Endothelial cell of umbilical vein (primary cell): ENCODE results near the gene PRCD. TPM values are rescaled to one million over a fixed set of nuclear protein-coding genes. Genes with fewer than 3 reads are reported as not detected.

Experiments used
- BruUV-seq: library from RNA; stranded (reverse); fragments of 400-500 nt; replicated peaks from 2 replicates; lab custom pipeline; 2021; lab: Mats Ljungman, UMichigan
- CTCF ChIA-PET: fragments of 300-600, 350-600 bp; sonication (Branson Sonifier 250); formaldehyde crosslinking; loops from one replicate; lab custom pipeline; 2021; ENCODE audit warnings: antibody characterized with exemption, inconsistent platforms; lab: Charles Lee
- POLR2A ChIA-PET: fragments of 300-600, 350-600 bp; sonication (Branson Sonifier 250); formaldehyde crosslinking; loops from one replicate; lab custom pipeline; 2021; ENCODE audit warnings: antibody characterized with exemption, inconsistent platforms; lab: Charles Lee
- DNase-seq: peaks from one replicate; pipeline ENCODE4 v3.0.0-alpha.2; 2011; ENCODE audit warnings: low read depth, low spot score
- FAIRE-seq: peaks from 2 replicates; lab custom pipeline; 2011; peaks lifted over from hg19 to GRCh38; lab: Jason Lieb, UNC
- H2AFZ ChIP-seq: 2 replicates; pipeline ENCODE4 v1.6.0; 2012; ENCODE audit warnings: low read depth, low read length, control low read depth, inconsistent platforms
- H3K27ac ChIP-seq: 2 replicates; pipeline ENCODE4 v1.5.1; 2011; ENCODE audit warnings: low read depth, mild to moderate bottlenecking, control low read depth, low read length, moderate library complexity; ENCODE audit not compliant: insufficient read depth
- H3K27me3 ChIP-seq, 2 experiments: 2 replicates each; pipeline versions ENCODE4 v1.6.0 to v1.6.1; 2011; ENCODE audit warnings: low read length in 2 of 2, mixed read lengths in 1 of 2; ENCODE audit not compliant: control insufficient read depth in 2 of 2, insufficient read depth in 2 of 2
- H3K36me3 ChIP-seq, 2 experiments: 2 replicates in 1 of 2; 3 replicates in 1 of 2; pipeline ENCODE4 v1.5.1; 2011; ENCODE audit warnings: low read length in 2 of 2, mild to moderate bottlenecking in 1 of 2, moderate library complexity in 1 of 2; ENCODE audit not compliant: control insufficient read depth in 2 of 2, insufficient read depth in 2 of 2; ENCODE audit errors: extremely low read depth in 1 of 2
- H3K4me1 ChIP-seq: 3 replicates; pipeline ENCODE4 v1.5.1; 2011; ENCODE audit warnings: mild to moderate bottlenecking, low read length; ENCODE audit not compliant: control insufficient read depth, insufficient read depth; ENCODE audit errors: extremely low read depth
- H3K4me2 ChIP-seq: 2 replicates; pipeline ENCODE4 v1.6.1; 2011; ENCODE audit warnings: low read length, control low read depth, mixed read lengths; ENCODE audit not compliant: insufficient read depth
- H3K4me3 ChIP-seq, 3 experiments: fragments of 200-600 bp in 1 of 3; sonication (generic), shearing (Covaris generic) in 1 of 3; replicated peaks in 1 of 3; 2 replicates each; pipeline ENCODE4 v1.5.1; 2011 to 2016; ENCODE audit warnings: control low read depth in 3 of 3, low read length in 3 of 3, mild to moderate bottlenecking in 2 of 3, inconsistent platforms in 1 of 3, low read depth in 1 of 3, moderate library complexity in 1 of 3; ENCODE audit not compliant: insufficient read depth in 1 of 3
- H3K79me2 ChIP-seq: 2 replicates; pipeline ENCODE4 v1.6.0; 2012; ENCODE audit warnings: low read length, inconsistent platforms; ENCODE audit not compliant: control insufficient read depth, insufficient read depth
- H3K9ac ChIP-seq: replicated peaks from 2 replicates; pipeline ENCODE3; 2011; ENCODE audit warnings: low read length, control low read depth; ENCODE audit not compliant: insufficient read depth; ENCODE audit errors: extremely low read depth
- H3K9me1 ChIP-seq: replicated peaks from 3 replicates; pipeline ENCODE4 v1.6.0; 2011; ENCODE audit warnings: mild to moderate bottlenecking, low read length; ENCODE audit not compliant: control insufficient read depth, insufficient read depth; ENCODE audit errors: extremely low read depth
- H3K9me3 ChIP-seq: replicated peaks from 2 replicates; pipeline ENCODE4 v1.5.1; 2012; ENCODE audit warnings: low read length, inconsistent platforms; ENCODE audit not compliant: control insufficient read depth, insufficient read depth
- H4K20me1 ChIP-seq: replicated peaks from 2 replicates; pipeline ENCODE3; 2011; ENCODE audit warnings: mild to moderate bottlenecking, low read length; ENCODE audit not compliant: control insufficient read depth, insufficient read depth; ENCODE audit errors: extremely low read depth
- EZH2 ChIP-seq: IDR thresholded peaks from 2 replicates; pipeline ENCODE4 v1.6.1; 2012; ENCODE audit warnings: borderline replicate concordance, low read depth, mild to moderate bottlenecking, moderate library complexity, low read length, inconsistent platforms; ENCODE audit not compliant: severe bottlenecking
- FOS ChIP-seq: IDR thresholded peaks from 2 replicates; pipeline ENCODE4 v1.6.1; 2011; ENCODE audit warnings: mild to moderate bottlenecking, low read length, moderate library complexity, borderline replicate concordance; ENCODE audit not compliant: insufficient read depth
- GATA2 ChIP-seq: IDR thresholded peaks from 2 replicates; pipeline ENCODE4 v1.7.0; 2011; ENCODE audit warnings: low read depth, mild to moderate bottlenecking, moderate library complexity, mixed read lengths, low read length; ENCODE audit not compliant: insufficient read length, insufficient read depth
- POLR2A ChIP-seq: IDR thresholded peaks from 2 replicates; pipeline ENCODE4 v1.6.1; 2012; ENCODE audit warnings: low read depth, mild to moderate bottlenecking, control low read depth, low read length
- POLR2AphosphoS5 ChIP-seq: IDR thresholded peaks from 2 replicates; pipeline ENCODE4 v1.6.1; 2012; ENCODE audit warnings: low read depth, mild to moderate bottlenecking, control low read depth, low read length, moderate library complexity; ENCODE audit not compliant: insufficient read depth
- dilution Hi-C: fragments of 300-500 bp; cut with MboI; formaldehyde crosslinking; loops from one replicate; pipeline ENCODE4 v1.15.0; 2019; ENCODE audit warnings: low sequenced_read_pairs; ENCODE audit not compliant: extremely low pct_ligation_motif_present
- intact Hi-C: fragments of 100-400 bp; cut with micrococcal nuclease; formaldehyde crosslinking; loops from one replicate; pipeline ENCODE4 v1.10.0; 2022
- polyA plus RNA-seq, 4 experiments: library from polyadenylated mRNA; depleted of rRNA in 3 of 4; stranded (reverse) in 3 of 4; unstranded in 1 of 4; fragments of >200 nt; gene quantifications; 2 replicates each; pipeline versions ENCODE4 v1.2.1 to v1.2.3, GENCODE V29; 2011 to 2012; ENCODE audit warnings: missing spikeins in 1 of 4
- total RNA-seq: library from RNA; stranded (reverse); gene quantifications from 2 replicates; pipeline ENCODE4 v1.2.3, GENCODE V29; 2021
- TF ChIP-seq, protein P1 (sequence below): IDR thresholded peaks from 2 replicates; pipeline ENCODE4 v1.6.1; 2011; ENCODE audit not compliant: insufficient read depth, insufficient read length
- TF ChIP-seq, protein P2 (sequence below), 2 donors: IDR thresholded peaks; 1 replicate in 1 of 2; 2 replicates in 1 of 2; pipeline ENCODE4 v1.5.1; 2011; ENCODE audit warnings: low read length in 2 of 2, mild to moderate bottlenecking in 2 of 2, moderate library complexity in 2 of 2, control low read depth in 1 of 2, inconsistent platforms in 1 of 2, low read depth in 1 of 2; ENCODE audit not compliant: insufficient read depth in 1 of 2; ENCODE audit errors: extremely low read depth in 1 of 2

Gene PRCD
- total and polyA plus RNA-seq, 2 donors (not counting 3 experiments of a cell fraction or from before 2014, with no cell fraction given) = not detected

DNA sequence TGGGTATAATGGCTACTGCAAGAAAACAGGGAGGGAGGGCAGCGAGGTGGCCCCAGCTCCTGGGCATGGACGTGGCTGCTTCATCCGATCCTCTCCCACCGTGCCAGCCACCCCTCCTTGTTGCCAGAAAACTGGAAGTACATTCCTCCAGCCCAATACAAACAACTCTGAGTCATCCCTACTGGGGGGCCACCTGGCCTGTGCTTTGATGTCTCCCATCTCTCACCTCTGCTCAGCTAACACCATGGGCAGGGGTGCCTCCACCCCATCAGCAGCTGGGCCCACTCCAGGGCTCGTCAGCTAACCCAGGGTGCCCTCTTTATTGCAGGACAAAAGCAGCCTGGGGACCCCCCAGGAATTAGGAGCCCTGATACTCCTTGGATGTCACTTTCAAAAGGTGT, 40.6 kb upstream of the PRCD start:
- intact Hi-C loops (no loop called here), dilution Hi-C loops (no loop called here)
- Histone ChIP-seq H3K79me2 (peaks cover 19% of the 10 kb centered on the region), H3K4me2 (peak overlapping the region; percentile 68), H3K4me1 (peaks cover 36% of the 10 kb centered on the region), H3K9me1 (no peaks in the 10 kb centered on the region), H3K9ac (no peak overlapping the region), H3K27ac (peak overlapping the region; percentile 93), H4K20me1 (no peaks in the 10 kb centered on the region), H3K9me3 (no peaks in the 10 kb centered on the region), H2AFZ (no peak overlapping the region), H3K36me3 (no peaks in the 10 kb centered on the region), H3K27me3 (no peaks in the 10 kb centered on the region), H3K4me3 (no peak overlapping the region)
- POLR2A ChIA-PET = interaction anchor here (0.5 kb wide), 1 partner anchor 812 kb away, joined by 3 read pairs; no protein-coding TSS in a partner anchor
- no peak for TF ChIP-seq POLR2AphosphoS5
- no peak for TF ChIP-seq GATA2
- TF ChIP-seq, protein P1, sequence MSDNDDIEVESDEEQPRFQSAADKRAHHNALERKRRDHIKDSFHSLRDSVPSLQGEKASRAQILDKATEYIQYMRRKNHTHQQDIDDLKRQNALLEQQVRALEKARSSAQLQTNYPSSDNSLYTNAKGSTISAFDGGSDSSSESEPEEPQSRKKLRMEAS = no peak
- CTCF ChIA-PET = interaction anchor here (0.6 to 3.0 kb wide), 10 partner anchors 8 to 102 kb away, joined by 3 to 20 read pairs (median 3); partner anchors contain the start of gene AANAT
- no TSS peak for BruUV-seq
- DNase-seq (no peak), FAIRE-seq (no peak)

DNA sequence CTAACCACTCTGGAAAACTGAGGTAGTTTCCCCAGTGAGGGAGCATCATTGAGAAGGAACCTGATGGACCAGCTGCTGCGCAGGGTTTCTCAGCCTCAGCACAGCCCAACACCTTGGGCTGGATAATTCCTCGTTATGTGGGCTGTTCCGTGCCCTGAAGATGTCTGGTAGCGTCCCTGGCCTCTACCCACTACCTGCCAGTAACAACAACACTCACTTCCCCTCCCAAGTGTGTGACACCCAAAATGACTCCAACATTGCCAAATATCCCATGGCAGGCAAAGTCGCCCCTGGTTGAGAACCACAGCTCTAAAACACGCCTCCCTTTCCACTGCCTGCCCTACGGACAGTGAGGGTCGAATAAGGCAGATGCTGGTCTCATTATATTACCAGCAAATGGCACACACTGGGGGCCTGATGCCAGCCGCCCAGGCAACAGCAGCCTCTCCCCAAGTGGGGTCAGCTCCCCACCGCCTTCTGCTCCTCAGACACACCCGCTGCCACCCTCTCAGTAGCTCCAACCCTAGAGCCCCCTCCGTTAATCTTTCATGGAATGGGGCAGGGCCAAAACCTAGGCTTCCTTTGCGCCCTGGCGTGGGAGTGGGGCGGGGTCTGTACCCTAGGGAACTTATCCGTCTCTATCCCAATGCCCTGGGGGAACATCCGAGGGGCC, 39.6 kb upstream of the PRCD start:
- no peak for DNase-seq
- peak overlapping the region; percentile 68 for H3K4me2 ChIP-seq
- dilution Hi-C loops = no loop called here
- peak overlapping the region; percentile 69 for H3K9ac ChIP-seq
- H3K4me3 ChIP-seq = peak overlapping the region; percentile 38 to 72 (median 56)
- BruUV-seq = no TSS peak
- no peaks in the 10 kb centered on the region for H3K9me3 ChIP-seq
- peak overlapping the region; percentile 58 for H3K27ac ChIP-seq
- H3K4me1 ChIP-seq = peaks cover 36% of the 10 kb centered on the region
- no peaks in the 10 kb centered on the region for H4K20me1 ChIP-seq
- no peak overlapping the region for H2AFZ ChIP-seq
- H3K36me3 ChIP-seq = no peaks in the 10 kb centered on the region
- peaks cover 19% of the 10 kb centered on the region for H3K79me2 ChIP-seq
- H3K9me1 ChIP-seq = no peaks in the 10 kb centered on the region
- POLR2A ChIA-PET = interaction anchor here (0.6 kb wide), 1 partner anchor 14 kb away, joined by 3 read pairs; no protein-coding TSS in a partner anchor
- no peak for FAIRE-seq
- CTCF ChIA-PET = interaction anchor here (0.8 to 3.0 kb wide), 9 partner anchors 10 to 115 kb away, joined by 3 to 20 read pairs (median 3); partner anchors contain the start of genes AANAT and SPHK1
- no peak for TF ChIP-seq POLR2AphosphoS5
- no peak for TF ChIP-seq FOS
- TF ChIP-seq, protein P2, sequence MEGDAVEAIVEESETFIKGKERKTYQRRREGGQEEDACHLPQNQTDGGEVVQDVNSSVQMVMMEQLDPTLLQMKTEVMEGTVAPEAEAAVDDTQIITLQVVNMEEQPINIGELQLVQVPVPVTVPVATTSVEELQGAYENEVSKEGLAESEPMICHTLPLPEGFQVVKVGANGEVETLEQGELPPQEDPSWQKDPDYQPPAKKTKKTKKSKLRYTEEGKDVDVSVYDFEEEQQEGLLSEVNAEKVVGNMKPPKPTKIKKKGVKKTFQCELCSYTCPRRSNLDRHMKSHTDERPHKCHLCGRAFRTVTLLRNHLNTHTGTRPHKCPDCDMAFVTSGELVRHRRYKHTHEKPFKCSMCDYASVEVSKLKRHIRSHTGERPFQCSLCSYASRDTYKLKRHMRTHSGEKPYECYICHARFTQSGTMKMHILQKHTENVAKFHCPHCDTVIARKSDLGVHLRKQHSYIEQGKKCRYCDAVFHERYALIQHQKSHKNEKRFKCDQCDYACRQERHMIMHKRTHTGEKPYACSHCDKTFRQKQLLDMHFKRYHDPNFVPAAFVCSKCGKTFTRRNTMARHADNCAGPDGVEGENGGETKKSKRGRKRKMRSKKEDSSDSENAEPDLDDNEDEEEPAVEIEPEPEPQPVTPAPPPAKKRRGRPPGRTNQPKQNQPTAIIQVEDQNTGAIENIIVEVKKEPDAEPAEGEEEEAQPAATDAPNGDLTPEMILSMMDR (IDR thresholded peaks at IDR 0.05; ENCODE audit: extremely low read depth in 1 of 2, insufficient read depth in 1 of 2, low read depth in 1 of 2, low read length in 2 of 2) = no peak
- TF ChIP-seq GATA2 = no peak
- TF ChIP-seq POLR2A = no peak
- no peak for TF ChIP-seq EZH2
- TF ChIP-seq, protein P1 = no peak
- no peaks in the 10 kb centered on the region for H3K27me3 ChIP-seq
- intact Hi-C loops = loop anchor here (10.0 kb wide), 1 partner anchor 185 kb away; no protein-coding TSS in a partner anchor
